Measurements from ENCODE around the gene STPG1. TPM values are rescaled to one million over a fixed set of nuclear protein-coding genes. Genes with fewer than 3 reads are reported as not detected.

Gene STPG1
- total RNA-seq, 1 donor from 2014 or later = 9.2 TPM

- Histone ChIP-seq H4K20me1 (ENCODE audit: insufficient read depth, low read length) (no peaks in the 10 kb centered on the region), H3K79me2 (ENCODE audit: insufficient read depth, low read length) (no peaks in the 10 kb centered on the region), H3K27ac (ENCODE audit: low read depth, low read length) (no peak overlapping the region), H3K4me2 (ENCODE audit: low read length) (no peak overlapping the region), H2AFZ (ENCODE audit: low read depth, low read length) (no peak overlapping the region), H3K27me3 (ENCODE audit: insufficient read depth, low read length) (peaks cover 10% of the 10 kb centered on the region), H3K9ac (ENCODE audit: low read length) (no peak overlapping the region), H3K36me3 (ENCODE audit: insufficient read depth, low read length) (no peaks in the 10 kb centered on the region), H3K4me3 (ENCODE audit: insufficient read depth, low read depth, low read length) (no peak overlapping the region), H3K9me3 (ENCODE audit: insufficient read depth, low read depth, low read length) (no peaks in the 10 kb centered on the region), H3K4me1 (ENCODE audit: insufficient read depth, low read length) (peaks cover 10% of the 10 kb centered on the region)
- peaks cover 2% of the 10 kb centered on the region for H3K9me3 Mint-ChIP-seq (ENCODE audit: unreplicated experiment)
- no peak for TF ChIP-seq EZH2 (IDR thresholded peaks at IDR 0.05; ENCODE audit: insufficient read depth, low read length)
- no peak for TF ChIP-seq CTCF (IDR thresholded peaks at IDR 0.05; ENCODE audit: insufficient read depth, low read depth, low read length)
- peaks cover 13% of the 10 kb centered on the region for H3K36me3 Mint-ChIP-seq (ENCODE audit: low read depth, unreplicated experiment)
- DNase-seq (ENCODE audit: low read depth) (no peak), FAIRE-seq (no peak)
- H3K27me3 Mint-ChIP-seq (ENCODE audit: low read depth, unreplicated experiment) = peaks cover 20% of the 10 kb centered on the region
- no peak overlapping the region for H3K27ac Mint-ChIP-seq (ENCODE audit: unreplicated experiment)
- no peak overlapping the region for H3K4me3 Mint-ChIP-seq (ENCODE audit: unreplicated experiment)
- H3K4me1 Mint-ChIP-seq (ENCODE audit: low read depth, unreplicated experiment) = peaks cover 26% of the 10 kb centered on the region
Measured at GRCh38 chr1:24331961-24332673, 81.5 kb downstream of the STPG1 start.

- Mint-ChIP-seq H3K4me1 (ENCODE audit: low read depth, unreplicated experiment) (peaks cover 25% of the 10 kb centered on the region), H3K4me3 (ENCODE audit: unreplicated experiment) (no peak overlapping the region), H3K27ac (ENCODE audit: unreplicated experiment) (peak overlapping the region; percentile 90), H3K27me3 (ENCODE audit: low read depth, unreplicated experiment) (peaks cover 25% of the 10 kb centered on the region), H3K9me3 (ENCODE audit: unreplicated experiment) (peaks cover 2% of the 10 kb centered on the region), H3K36me3 (ENCODE audit: low read depth, unreplicated experiment) (peaks cover 13% of the 10 kb centered on the region)
- no peak overlapping the region for H3K9ac ChIP-seq (ENCODE audit: low read length)
- H3K36me3 ChIP-seq (ENCODE audit: insufficient read depth, low read length) = no peaks in the 10 kb centered on the region
- H3K9me3 ChIP-seq (ENCODE audit: insufficient read depth, low read depth, low read length) = no peaks in the 10 kb centered on the region
- peaks cover 10% of the 10 kb centered on the region for H3K4me1 ChIP-seq (ENCODE audit: insufficient read depth, low read length)
- peaks cover 17% of the 10 kb centered on the region for H3K27me3 ChIP-seq (ENCODE audit: insufficient read depth, low read length)
- TF ChIP-seq CTCF (IDR thresholded peaks at IDR 0.05; ENCODE audit: insufficient read depth, low read depth, low read length) (no peak), EZH2 (IDR thresholded peaks at IDR 0.05; ENCODE audit: insufficient read depth, low read length) (no peak)
- peak overlapping the region; percentile 5 for H3K4me2 ChIP-seq (ENCODE audit: low read length)
- H3K79me2 ChIP-seq (ENCODE audit: insufficient read depth, low read length) = no peaks in the 10 kb centered on the region
- FAIRE-seq (no peak), DNase-seq (ENCODE audit: low read depth) (peak; percentile 60)
- H2AFZ ChIP-seq (ENCODE audit: low read depth, low read length) = no peak overlapping the region
- H3K4me3 ChIP-seq (ENCODE audit: insufficient read depth, low read depth, low read length) = no peak overlapping the region
- H3K27ac ChIP-seq (ENCODE audit: low read depth, low read length) = no peak overlapping the region
- no peaks in the 10 kb centered on the region for H4K20me1 ChIP-seq (ENCODE audit: insufficient read depth, low read length)
Measured at GRCh38 chr1:24329797-24330543, 83.6 kb downstream of the STPG1 start.

Measured in astrocyte (in vitro differentiated cells and primary cell).